ENCODE results near the gene PCNX2.
"Not testable (repeated sequence)": the region's sequence is repeated elsewhere in the genome, so short reads cannot be mapped to it uniquely, and the experiment has no call there.

The PCNX2 gene

DNA sequence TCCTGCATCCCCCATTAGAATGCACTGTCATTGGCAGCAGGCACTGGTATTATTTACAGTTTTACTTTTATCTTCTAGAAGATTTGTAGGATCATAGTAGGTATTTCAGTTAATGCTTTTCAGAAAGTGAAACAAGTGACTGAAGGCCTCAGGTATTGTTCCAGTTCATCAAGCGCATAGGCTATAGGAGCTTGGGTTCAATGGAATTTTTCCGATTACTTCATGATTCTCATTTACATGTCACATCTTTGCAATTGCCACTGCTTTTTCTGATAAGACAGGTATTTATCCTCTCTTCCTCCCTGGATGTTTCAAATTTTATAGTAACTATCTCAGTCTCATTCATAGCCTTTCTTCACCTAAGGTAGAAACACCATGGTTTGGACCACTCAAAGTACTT, 183.8 kb downstream of the PCNX2 start:
- no peak for TF ChIP-seq CTCF (IDR thresholded peaks at IDR 0.05; ENCODE audit: insufficient read depth, low read length, missing control alignments)
- ChIA-PET POLR2A (no interaction called here), CTCF (no interaction called here)
- H3K4me3 ChIP-seq (ENCODE audit: low read depth, low read length): no peak overlapping the region
- no peak for DNase-seq (ENCODE audit: low read depth, low spot score)

DNA sequence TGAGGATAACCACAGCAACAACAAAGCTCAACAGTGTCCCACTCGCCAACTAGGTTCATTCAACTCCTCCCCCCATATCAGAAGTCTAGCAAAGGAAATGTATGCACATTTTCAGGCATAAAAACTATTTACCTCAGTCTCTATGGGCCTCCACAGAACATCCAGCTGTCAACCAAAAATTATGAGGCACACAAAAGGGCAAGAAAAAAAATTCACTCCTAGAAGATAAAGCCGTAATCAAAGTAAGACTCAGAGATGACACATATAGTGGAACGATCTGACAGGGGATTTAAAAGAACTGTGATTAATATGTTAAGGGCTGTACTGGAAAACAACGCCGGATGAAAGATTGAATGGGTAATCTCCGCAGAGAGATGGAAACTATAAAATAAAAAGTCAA, 186.4 kb downstream of the PCNX2 start:
- POLR2A ChIA-PET: no interaction called here
- no peak overlapping the region for H3K4me3 ChIP-seq (ENCODE audit: low read depth, low read length)
- no peak for DNase-seq (ENCODE audit: low read depth, low spot score)
- CTCF ChIA-PET: no interaction called here
- no peak for TF ChIP-seq CTCF (IDR thresholded peaks at IDR 0.05; ENCODE audit: insufficient read depth, low read length, missing control alignments)

- peak; percentile 9 for DNase-seq (ENCODE audit: low read depth, low spot score)
- POLR2A ChIA-PET; H3K4me3 ChIP-seq (ENCODE audit: low read depth, low read length); CTCF ChIA-PET: not testable (repeated sequence)
Measured at GRCh38 chr1:233107716-233108130, 187.8 kb downstream of the PCNX2 start.

- POLR2A ChIA-PET: no interaction called here
- CTCF ChIA-PET: no interaction called here
- no peak for TF ChIP-seq CTCF (IDR thresholded peaks at IDR 0.05; ENCODE audit: insufficient read depth, low read length, missing control alignments)
Measured at GRCh38 chr1:233107130-233107660, 188.3 kb downstream of the PCNX2 start.

GRCh38 chr1:233105225-233105624, 190.3 kb downstream of the PCNX2 start:
- no peak for TF ChIP-seq CTCF (IDR thresholded peaks at IDR 0.05; ENCODE audit: insufficient read depth, low read length, missing control alignments)
- ChIA-PET POLR2A (no interaction called here), CTCF (no interaction called here)
- DNase-seq (ENCODE audit: low read depth, low spot score): peak; percentile 23
- H3K4me3 ChIP-seq (ENCODE audit: low read depth, low read length): no peak overlapping the region

More at GRCh38 chr1:233107130-233107660, 188.3 kb downstream of the PCNX2 start:
- no peak overlapping the region for H3K4me3 ChIP-seq (ENCODE audit: low read depth, low read length)
- no peak for DNase-seq (ENCODE audit: low read depth, low spot score)

DNA sequence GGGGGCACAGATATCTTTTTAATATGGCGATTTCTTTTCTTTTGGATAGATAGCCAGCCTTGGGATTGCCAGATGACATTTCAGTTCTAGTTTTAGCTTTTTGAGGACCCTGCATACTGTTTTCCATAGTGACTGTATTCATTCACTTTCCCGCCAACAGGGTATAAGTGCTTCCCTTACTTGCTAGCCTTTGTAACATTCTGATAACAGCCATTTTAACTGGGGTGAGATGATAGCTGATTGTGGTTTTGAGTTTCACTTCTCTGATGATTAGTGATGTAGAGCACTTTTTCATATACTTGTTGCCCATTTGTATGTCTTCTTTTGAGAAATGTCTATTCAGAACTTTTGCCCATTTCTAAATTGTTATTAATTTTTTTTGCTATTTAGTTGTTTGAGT, 193.2 kb downstream of the PCNX2 start:
- ChIA-PET POLR2A (no interaction called here), CTCF (no interaction called here)
- DNase-seq (ENCODE audit: low read depth, low spot score): no peak

More for the DNA sequence above, 193.2 kb downstream of the PCNX2 start:
- TF ChIP-seq CTCF (IDR thresholded peaks at IDR 0.05; ENCODE audit: insufficient read depth, low read length, missing control alignments): no peak
- no peak overlapping the region for H3K4me3 ChIP-seq (ENCODE audit: low read depth, low read length)

All from AG04449 (cell line).